DOHH2 (cell line): ENCODE data around the gene ZFAND2B.

ENCODE experiments used
- H3F3A ChIP-seq: fragments of 200-600 bp; sonication (generic), shearing (Covaris generic); 2 replicates; pipeline ENCODE4 v1.6.0; 2016; ENCODE audit warnings: antibody characterized with exemption, mild to moderate bottlenecking; ENCODE audit not compliant: control insufficient read depth, insufficient read depth
- H3K27ac ChIP-seq: fragments of 200-600 bp; sonication (generic); 2 replicates; pipeline ENCODE4 v1.5.1; 2014; ENCODE audit warnings: low read depth, mild to moderate bottlenecking, low read length, moderate library complexity
- H3K27me3 ChIP-seq: fragments of 200-600 bp; sonication (generic); 2 replicates; pipeline ENCODE4 v1.6.1; 2014; ENCODE audit warnings: mild to moderate bottlenecking, low read length, mixed read lengths; ENCODE audit not compliant: control insufficient read depth
- H3K36me3 ChIP-seq: fragments of 200-600 bp; sonication (generic); 2 replicates; pipeline ENCODE4 v1.6.1; 2014; ENCODE audit warnings: mild to moderate bottlenecking, low read length, moderate library complexity, mixed read lengths; ENCODE audit not compliant: control insufficient read depth
- H3K4me1 ChIP-seq: fragments of 200-600 bp; sonication (generic); 2 replicates; pipeline ENCODE4 v1.6.1; 2014; ENCODE audit warnings: mild to moderate bottlenecking, low read length, mixed read lengths; ENCODE audit not compliant: control insufficient read depth
- H3K4me2 ChIP-seq: fragments of 200-600 bp; sonication (generic); 2 replicates; pipeline ENCODE4 v1.6.0; 2014; ENCODE audit warnings: mild to moderate bottlenecking, low read length, moderate library complexity
- H3K4me3 ChIP-seq: fragments of 200-600 bp; sonication (generic); 2 replicates; pipeline ENCODE4 v1.5.1; 2014; ENCODE audit warnings: mild to moderate bottlenecking, low read length, mixed read lengths
- H3K79me2 ChIP-seq: fragments of 200-600 bp; sonication (generic); 2 replicates; pipeline ENCODE4 v1.6.1; 2014; ENCODE audit warnings: mild to moderate bottlenecking, low read length, mixed read lengths; ENCODE audit not compliant: control insufficient read depth
- H3K9me2 ChIP-seq: fragments of 200-600 bp; sonication (generic); replicated peaks from 2 replicates; pipeline ENCODE4 v1.6.1; 2014; ENCODE audit warnings: mild to moderate bottlenecking, low read length, mixed read lengths; ENCODE audit not compliant: control insufficient read depth
- H3K9me3 ChIP-seq: fragments of 200-600 bp; sonication (generic); 2 replicates; pipeline ENCODE4 v1.6.1; 2014; ENCODE audit warnings: antibody characterized with exemption, low read length, mixed read lengths; ENCODE audit not compliant: control insufficient read depth, insufficient read depth
- H4K20me1 ChIP-seq: fragments of 200-600 bp; sonication (generic); 2 replicates; pipeline ENCODE4 v1.6.0; 2014; ENCODE audit warnings: low read depth, mild to moderate bottlenecking, antibody characterized with exemption, low read length, moderate library complexity; ENCODE audit not compliant: control insufficient read depth, insufficient read depth
- CTCF ChIP-seq: fragments of 200-600 bp; sonication (generic); IDR thresholded peaks from one replicate; pipeline ENCODE4 v1.5.1; 2014; ENCODE audit warnings: antibody characterized with exemption, mild to moderate bottlenecking, low read depth, low read length; ENCODE audit not compliant: poor library complexity, severe bottlenecking
- EZH2phosphoT487 ChIP-seq: fragments of 200-600 bp; sonication (generic); IDR thresholded peaks from 2 replicates; pipeline ENCODE4 v1.6.1; 2017; ENCODE audit warnings: borderline replicate concordance, mild to moderate bottlenecking, antibody characterized with exemption, low read length, moderate library complexity, mixed read lengths

The ZFAND2B gene

DNA sequence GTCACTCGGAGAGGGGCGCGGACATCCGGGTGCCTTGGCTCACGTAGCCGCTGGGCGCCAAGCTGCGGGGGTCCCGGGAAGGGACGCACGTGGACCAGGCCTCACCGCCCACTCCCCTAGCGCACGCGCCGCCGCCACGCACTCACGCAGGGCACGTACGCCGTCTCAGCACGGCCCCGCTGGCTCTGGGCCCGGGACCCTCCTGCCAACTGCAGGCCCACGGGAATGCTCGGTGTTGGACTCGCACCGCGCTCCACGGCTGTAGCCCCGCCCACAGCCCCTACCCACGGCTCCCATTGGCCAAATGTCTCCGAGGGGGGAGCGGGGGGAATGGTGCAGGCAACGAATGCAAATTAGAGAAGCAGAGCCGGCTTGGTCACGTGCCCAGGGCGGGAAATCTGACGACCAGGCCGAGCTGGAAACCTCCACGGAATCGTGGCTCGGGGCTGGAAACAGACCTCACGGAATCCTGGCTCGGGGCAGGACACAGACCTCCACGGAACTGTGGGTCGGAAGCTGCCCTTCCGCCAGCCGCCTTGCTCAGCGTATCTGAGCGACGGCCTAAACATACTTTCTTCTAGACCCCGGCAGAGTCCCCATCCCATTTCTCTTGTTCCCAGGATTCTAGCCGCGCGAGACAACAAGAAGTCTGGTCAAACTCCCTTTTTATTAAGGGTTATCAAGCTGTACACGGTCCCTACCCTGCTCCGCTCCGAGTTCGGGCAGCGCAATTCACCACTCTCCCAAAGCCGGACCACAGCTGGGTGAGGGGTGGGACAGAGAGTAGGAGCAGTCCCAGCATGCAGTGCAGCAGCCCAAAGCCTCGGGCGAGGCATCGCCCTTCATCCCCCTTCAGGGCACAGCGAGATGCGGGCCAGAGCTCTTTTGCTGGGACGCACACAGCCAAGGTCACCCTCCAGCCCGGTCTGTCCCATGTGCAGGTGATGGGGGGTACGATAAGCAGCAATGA lies 12.4 kb downstream of the ZFAND2B start, which contains the start of gene ABCB6:
Gene ABCB6 (minus strand): TSS at position 227 of the 970 bp plus-strand sequence. CDS start 285 bp downstream, outside the sequence.
- Histone ChIP-seq H3K4me2 (peak within 1 kb of the TSS; percentile 94), H3K9me3 (no peaks in the 10 kb centered on the region), H3K36me3 (peaks cover 66% of the 10 kb centered on the region), H4K20me1 (no peaks in the 10 kb centered on the region), H3K4me1 (peaks cover 21% of the 10 kb centered on the region), H3K79me2 (peaks cover 18% of the 10 kb centered on the region), H3K27ac (peak within 1 kb of the TSS; percentile 4; the same call in 1 of the 2 replicates), H3F3A (no peaks in the 10 kb centered on the region), H3K9me2 (no peaks in the 10 kb centered on the region), H3K4me3 (peak within 1 kb of the TSS; percentile 86), H3K27me3 (no peaks in the 10 kb centered on the region)
- TF ChIP-seq EZH2phosphoT487 (no peak), CTCF (no peak)

- no peaks in the 10 kb centered on the region for H3K9me3 ChIP-seq
- no peaks in the 10 kb centered on the region for H3K27me3 ChIP-seq
- H3K9me2 ChIP-seq, result no peaks in the 10 kb centered on the region
- no peak overlapping the region for H3K4me2 ChIP-seq
- TF ChIP-seq EZH2phosphoT487 (no peak), CTCF (no peak)
- H3K36me3 ChIP-seq, result peaks cover 66% of the 10 kb centered on the region
- H3K4me1 ChIP-seq, result peaks cover 21% of the 10 kb centered on the region
- H3K27ac ChIP-seq, result no peak overlapping the region
- H3K79me2 ChIP-seq, result peaks cover 18% of the 10 kb centered on the region
- no peaks in the 10 kb centered on the region for H3F3A ChIP-seq
- no peak overlapping the region for H3K4me3 ChIP-seq
- no peaks in the 10 kb centered on the region for H4K20me1 ChIP-seq
Observed at GRCh38 chr2:219219784-219220532, 13.4 kb downstream of the ZFAND2B start.

- H3F3A ChIP-seq, result no peaks in the 10 kb centered on the region
- no peaks in the 10 kb centered on the region for H3K27me3 ChIP-seq
- no peaks in the 10 kb centered on the region for H3K9me2 ChIP-seq
- TF ChIP-seq CTCF (no peak), EZH2phosphoT487 (no peak)
- H3K4me3 ChIP-seq, result no peak overlapping the region
- H3K9me3 ChIP-seq, result no peaks in the 10 kb centered on the region
- no peaks in the 10 kb centered on the region for H4K20me1 ChIP-seq
- no peak overlapping the region for H3K27ac ChIP-seq
- H3K4me2 ChIP-seq, result no peak overlapping the region
- peaks cover 72% of the 10 kb centered on the region for H3K36me3 ChIP-seq
- peaks cover 21% of the 10 kb centered on the region for H3K4me1 ChIP-seq
- H3K79me2 ChIP-seq, result peaks cover 18% of the 10 kb centered on the region
Observed at GRCh38 chr2:219220652-219221402, 14.2 kb downstream of the ZFAND2B start.
